Activated T-helper 1 cell treated with Interleukin-2 at 50 U/mL for 16 hours (primary cell): Measurements from ENCODE around the gene UPB1.

Experiments
- DNase-seq: peaks from one replicate; pipeline ENCODE4 v3.0.0-alpha.2; 2020; ENCODE audit warnings: low read depth

UPB1 gene

DNA sequence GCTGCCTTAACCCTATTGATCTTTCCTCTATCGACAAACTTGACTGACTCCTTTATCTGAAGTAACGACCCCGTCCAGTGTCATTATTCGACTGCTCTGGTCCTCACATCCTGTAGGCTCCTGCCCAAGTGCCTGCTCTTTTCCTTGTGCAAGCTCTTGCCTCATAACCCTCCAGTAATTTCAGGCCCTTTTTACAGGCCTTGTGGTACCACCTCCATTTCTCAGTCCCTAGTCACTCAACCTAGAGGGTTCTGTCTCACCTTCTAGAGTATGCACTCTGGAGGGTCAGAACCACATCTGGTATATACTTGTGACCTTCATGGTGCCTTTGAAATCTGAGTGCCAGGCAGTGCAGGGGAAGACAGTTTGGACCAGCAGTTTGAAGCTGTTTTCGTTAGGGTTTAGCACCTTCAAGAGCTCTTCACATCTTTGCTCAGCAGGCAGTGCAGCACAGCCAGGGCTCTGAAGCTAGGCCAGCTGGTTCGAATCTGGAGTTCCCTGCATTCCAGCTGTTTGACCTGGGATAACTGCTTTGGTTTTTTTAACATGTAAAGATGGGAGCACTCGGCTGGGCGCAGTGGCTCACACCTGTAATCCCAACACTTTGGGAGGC is 71.9 kb downstream of the UPB1 start:
- no peak for DNase-seq

DNA sequence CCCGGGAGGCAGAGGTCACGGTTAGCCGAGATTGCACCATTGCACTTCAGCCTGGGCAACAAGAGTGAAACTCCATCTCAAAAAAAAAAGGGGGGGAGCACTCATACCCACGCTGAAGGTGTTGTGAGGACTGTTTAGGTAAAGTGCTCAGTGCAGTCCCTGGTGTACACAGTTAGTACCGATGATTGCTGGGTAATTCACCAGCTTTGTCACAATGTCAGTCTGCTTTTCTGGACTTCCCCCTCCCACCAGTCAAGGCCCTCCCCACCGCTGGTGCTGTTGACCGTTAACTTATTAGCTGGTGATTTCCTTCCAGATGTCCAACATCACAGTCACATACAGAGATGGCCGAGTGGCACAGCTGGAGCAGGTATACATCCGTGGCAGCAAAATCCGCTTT is 72.5 kb downstream of the UPB1 start:
- DNase-seq, result no peak

DNA sequence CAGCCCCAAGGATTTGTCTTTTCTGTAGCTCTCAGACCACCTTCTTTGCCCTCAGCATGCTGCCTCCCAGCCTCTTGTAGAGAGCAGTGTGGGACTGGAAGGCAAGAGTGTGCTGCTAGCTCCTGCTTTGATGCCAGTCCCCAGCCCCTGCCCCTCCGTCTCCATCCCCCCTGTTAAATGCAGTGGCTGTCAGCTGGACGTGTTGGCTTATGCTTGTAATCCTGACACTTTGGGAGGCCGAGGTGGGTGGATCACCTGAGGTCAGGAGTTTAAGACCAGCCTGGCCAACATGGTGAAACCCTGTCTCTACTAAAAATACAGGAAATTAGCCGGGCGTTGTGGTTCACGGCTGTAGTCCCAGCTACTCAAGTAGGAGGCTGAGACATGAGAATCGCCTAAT is 76.1 kb downstream of the UPB1 start:
- DNase-seq, result no peak

DNA sequence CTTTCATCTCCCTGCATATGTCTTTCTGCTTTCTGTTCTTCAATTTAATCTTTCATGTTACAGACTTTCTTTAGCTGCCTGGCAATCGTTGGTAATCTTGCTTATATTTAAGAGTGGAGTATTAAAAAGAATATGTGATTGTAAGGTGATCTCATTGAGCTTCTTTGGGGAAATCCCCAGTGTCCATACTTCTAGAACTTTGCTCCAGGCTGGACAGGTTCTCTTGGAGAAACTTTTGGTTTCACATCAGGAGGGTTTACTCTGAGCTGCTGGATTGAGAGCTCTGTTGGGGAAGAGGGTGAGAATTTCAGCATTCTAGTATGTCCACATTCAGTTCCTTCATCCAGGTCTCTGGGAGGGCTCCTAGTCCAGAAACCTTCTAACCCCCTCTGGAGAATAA is 81.6 kb downstream of the UPB1 start:
- DNase-seq, result no peak
